ENCODE results near the gene CASZ1. TPM values are rescaled to one million over a fixed set of nuclear protein-coding genes. Genes with fewer than 3 reads are reported as not detected.

CASZ1 gene
- polyA plus RNA-seq, 2 of the 4 experiments (the other 2 are of a cell fraction): 0.52 to 1.2 TPM

- H3K9me3 ChIP-seq: no peaks in the 10 kb centered on the region
- DNase-seq (ENCODE audit: low read depth in 1 of 2, low spot score in 1 of 2) (no peak), FAIRE-seq (no peak), ATAC-seq (no peak)
- CTCF ChIA-PET: interaction anchor here (0.8 to 1.6 kb wide), 3 partner anchors 17 to 74 kb away, joined by 4 to 7 read pairs (median 5); no protein-coding TSS in a partner anchor
- H3K4me1 ChIP-seq: peaks cover 12% of the 10 kb centered on the region; the same call in 2 of the 3 replicates
- H3K4me2 ChIP-seq: no peak overlapping the region
- TF ChIP-seq PBX3 (IDR thresholded peaks at IDR 0.05) (no peak), CEBPB (IDR thresholded peaks at IDR 0.05) (no peak), MAX (IDR thresholded peaks at IDR 0.05) (no peak), POLR2AphosphoS2 (conservative IDR thresholded peaks at IDR 0.05; ENCODE audit: low read length) (no peak), HDAC2 (IDR thresholded peaks at IDR 0.05) (no peak), ELK1 (IDR thresholded peaks at IDR 0.05; ENCODE audit: low read depth, low read length) (no peak), FOXS1 (CRISPR knock-in tag; IDR thresholded peaks at IDR 0.05) (no peak), RARB (CRISPR knock-in tag; IDR thresholded peaks at IDR 0.05) (no peak), CTCF (IDR thresholded peaks at IDR 0.05) (no peak), RNF2 (IDR thresholded peaks at IDR 0.05; ENCODE audit: borderline replicate concordance, low read depth) (no peak), RFX5 (IDR thresholded peaks at IDR 0.05) (no peak), POLR2A (IDR thresholded peaks at IDR 0.05; ENCODE audit: low read length) (no peak), EHF (CRISPR knock-in tag; IDR thresholded peaks at IDR 0.05) (no peak)
- 97% methylated on average over 5 of the region's 5 CpGs for WGBS (ENCODE audit: missing lambda C conversion rate)
- H3K27ac ChIP-seq: no peak overlapping the region
- no peak overlapping the region for H3K4me3 ChIP-seq
- POLR2A ChIA-PET: no interaction called here
Observed at GRCh38 chr1:10588640-10589039, 207.8 kb downstream of the CASZ1 start.

Small RNA genes lying within 50 kb of the gene (small RNA-seq; reads per million reads assigned to genes)
- gene RN7SL614P: 0 reads per million in 6 experiments

Other genes starting within 250 kb of the CASZ1 start
- 219 and 299 TPM in 2 replicates for gene TARDBP, start 216.0 kb upstream of the CASZ1 start, polyA plus RNA-seq (2011; rRNA removed)
- 245 to 264 TPM (median 264 TPM) in 3 replicates for gene TARDBP, start 216.0 kb upstream of the CASZ1 start, polyA plus RNA-seq (2017; fragmentation: RNase III; extraction: RNeasy Plus Mini Kit Qiagen cat#74134 plus additional on column Dnase treatment)